GM21381 (cell line): ENCODE measurements around the gene FRAS1.
"Not testable (repeated sequence)": the region's sequence is repeated elsewhere in the genome, so short reads cannot be mapped to it uniquely, and the experiment has no call there.

Source experiments
- ATAC-seq: cut with Tn5 transposase; IDR thresholded peaks from one replicate; pipeline ENCODE4 v1.9.1; 2021; ENCODE audit warnings: mild to moderate bottlenecking, moderate library complexity; ENCODE audit not compliant: unreplicated experiment

The FRAS1 gene

DNA sequence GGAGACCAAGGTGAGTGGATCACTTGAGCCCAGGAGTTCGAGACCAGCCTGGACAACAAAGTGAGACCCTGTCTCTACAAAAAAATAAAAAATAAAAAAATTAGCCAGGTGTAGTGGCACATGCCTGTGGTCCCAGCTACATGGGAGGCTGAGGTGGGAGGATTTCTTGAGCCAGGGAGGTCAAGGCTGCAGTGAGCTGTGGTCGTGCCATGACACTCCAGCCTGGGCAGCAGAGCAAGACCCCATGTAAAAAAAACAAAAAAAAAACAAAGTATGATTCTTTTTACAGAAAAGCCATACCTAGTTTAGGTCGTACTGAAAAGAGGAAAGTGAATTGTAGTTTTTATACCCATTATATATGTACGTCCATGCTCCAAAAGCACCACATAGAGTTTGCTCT, 151.8 kb downstream of the FRAS1 start:
- ATAC-seq, result not testable (repeated sequence)

GRCh38 chr4:78210694-78211410, 153.7 kb downstream of the FRAS1 start:
- no peak for ATAC-seq

- no peak for ATAC-seq
Observed at GRCh38 chr4:78213218-78213617, 156.1 kb downstream of the FRAS1 start.

GRCh38 chr4:78214078-78214477, 157.0 kb downstream of the FRAS1 start:
- no peak for ATAC-seq

DNA sequence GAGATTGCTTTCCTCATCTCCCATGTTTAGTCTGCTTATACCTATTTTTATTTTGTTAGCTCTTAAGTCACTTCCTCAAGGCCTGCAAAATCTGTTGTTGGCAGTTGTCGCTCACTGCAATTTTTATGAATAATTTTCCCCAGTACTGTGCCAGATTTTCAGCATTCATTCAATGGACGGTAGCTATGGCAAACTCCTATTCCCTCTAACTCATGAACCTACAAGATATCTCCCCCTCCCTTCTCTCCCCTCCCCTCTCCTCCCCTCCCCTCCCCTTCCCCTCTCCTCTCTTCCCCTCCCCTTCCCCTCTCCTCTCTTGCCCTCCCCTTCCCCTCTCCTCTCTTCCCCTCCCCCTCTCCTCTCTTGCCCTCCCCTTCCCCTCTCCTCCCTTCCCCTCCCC, 160.4 kb downstream of the FRAS1 start:
- ATAC-seq, result no peak

- ATAC-seq, result no peak
Observed at GRCh38 chr4:78218260-78218659, 161.1 kb downstream of the FRAS1 start.

DNA sequence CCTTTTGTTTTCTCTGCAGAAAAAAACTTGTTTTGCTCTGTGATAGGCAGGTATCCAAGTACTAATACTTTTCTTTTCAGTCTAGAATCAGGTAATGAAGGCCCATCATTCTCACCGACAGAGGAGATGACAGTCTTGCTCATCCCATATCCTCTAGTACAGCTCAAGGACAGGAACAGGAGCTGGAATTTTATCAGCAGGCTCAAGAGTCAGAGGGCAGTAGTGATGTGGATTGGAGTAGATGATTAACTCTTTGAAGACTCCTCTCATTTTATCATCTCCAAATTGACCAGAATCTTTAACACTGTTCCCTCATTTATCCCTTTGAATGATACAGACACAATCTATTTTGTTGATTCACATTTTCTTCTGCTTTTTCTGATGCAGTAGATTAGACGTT, 162.7 kb downstream of the FRAS1 start:
- no peak for ATAC-seq

DNA sequence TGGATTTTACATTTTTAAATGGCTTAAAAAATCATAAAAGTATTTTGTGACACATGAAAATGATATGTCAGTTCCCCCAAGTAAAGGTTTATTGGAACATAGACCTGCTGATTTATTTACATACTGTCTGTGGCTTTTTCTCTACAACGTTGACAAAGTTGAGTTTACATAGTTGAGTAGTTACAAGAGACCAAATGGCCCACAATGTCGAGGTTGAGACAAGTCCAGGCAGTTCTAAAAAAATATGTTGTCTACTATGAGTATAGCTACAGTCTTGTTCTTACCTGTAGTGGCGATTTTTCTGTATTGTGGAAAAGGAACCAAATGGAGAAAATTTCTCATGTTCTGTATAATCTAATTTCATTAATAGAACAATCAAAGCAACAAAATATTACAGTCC, 163.2 kb downstream of the FRAS1 start:
- ATAC-seq, result no peak

DNA sequence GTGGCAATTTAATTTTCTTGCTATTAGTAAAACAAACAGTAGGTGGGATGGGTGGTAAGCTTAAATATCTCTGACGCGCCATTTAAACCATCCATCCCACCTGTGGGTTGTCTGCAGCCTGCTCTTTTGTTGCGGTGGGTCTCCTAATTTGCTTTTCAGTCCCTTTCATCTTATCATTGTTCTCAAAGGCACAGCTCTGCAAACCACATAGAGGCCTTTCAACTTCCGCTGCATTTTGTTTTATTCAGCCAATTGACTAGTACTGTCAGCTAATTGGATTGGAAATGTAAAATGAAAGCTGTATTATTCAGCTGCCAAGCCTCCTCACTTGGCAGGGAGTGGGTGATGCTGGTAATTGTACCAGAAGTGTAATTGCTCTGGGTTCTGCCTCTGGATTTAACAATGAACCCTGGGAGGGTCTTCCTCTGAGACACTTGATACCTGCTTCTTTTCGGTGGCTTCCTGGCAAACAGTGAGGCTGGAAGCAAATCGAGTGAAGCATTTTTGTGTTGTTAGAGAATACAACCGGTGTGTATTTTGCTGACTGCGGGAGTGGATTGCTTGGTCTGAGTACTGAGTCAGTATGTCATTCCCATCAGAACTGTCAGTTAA, 165.6 kb downstream of the FRAS1 start:
- ATAC-seq, result no peak

- ATAC-seq, result no peak
Observed at GRCh38 chr4:78225236-78225635, 168.1 kb downstream of the FRAS1 start.

GRCh38 chr4:78226279-78226678, 169.2 kb downstream of the FRAS1 start:
- no peak for ATAC-seq

DNA sequence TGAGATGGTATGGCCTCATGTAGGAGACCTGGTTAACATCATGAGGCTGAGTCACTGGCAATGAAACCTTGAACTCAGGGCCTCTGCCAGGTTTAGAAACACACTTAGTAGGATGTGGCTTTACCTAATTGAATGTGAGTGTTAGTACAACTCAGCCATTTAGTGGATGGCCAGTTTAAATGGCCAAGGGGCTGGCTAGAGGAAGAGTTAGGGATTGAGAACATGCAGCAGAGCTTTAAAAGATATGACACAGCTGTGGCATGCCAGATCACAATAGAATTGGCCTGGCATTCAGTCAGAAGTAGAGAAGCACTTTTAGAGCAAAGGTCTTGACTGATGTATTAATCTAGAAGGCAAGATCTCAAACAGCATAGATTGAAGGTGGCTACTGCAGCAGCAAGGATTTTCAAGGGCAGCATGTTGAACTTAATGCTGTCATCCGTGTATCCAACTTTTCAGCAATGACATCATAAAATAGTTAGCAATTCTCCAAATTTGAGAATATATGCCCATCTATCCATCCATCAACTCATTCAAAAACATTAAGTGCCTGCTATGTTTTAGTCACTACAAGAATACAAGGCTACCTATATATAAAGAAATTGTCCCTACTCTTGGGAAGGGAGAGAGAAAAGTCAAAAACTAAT, 170.4 kb downstream of the FRAS1 start:
- ATAC-seq, result no peak

GRCh38 chr4:78235800-78236199, 178.7 kb downstream of the FRAS1 start:
- ATAC-seq, result no peak

DNA sequence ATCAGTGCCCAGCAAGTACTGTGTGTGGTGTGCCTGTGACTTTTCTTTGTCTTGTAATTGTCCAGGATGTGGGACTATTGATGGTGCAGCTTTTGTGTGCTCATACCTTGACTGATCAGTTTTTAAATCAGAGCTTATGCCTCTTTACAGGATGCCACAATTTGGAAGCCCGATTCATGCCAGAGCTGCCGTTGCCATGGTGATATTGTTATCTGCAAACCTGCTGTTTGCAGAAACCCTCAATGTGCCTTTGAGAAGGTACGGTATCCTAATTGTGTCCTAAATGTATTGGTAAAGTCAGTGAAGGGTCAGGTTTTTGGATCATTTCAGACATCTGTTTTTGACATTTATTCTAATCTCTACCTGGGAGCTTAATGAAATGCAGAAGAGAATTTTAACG, 180.2 kb downstream of the FRAS1 start:
- no peak for ATAC-seq

GRCh38 chr4:78242071-78242470, 184.9 kb downstream of the FRAS1 start:
- no peak for ATAC-seq

- no peak for ATAC-seq
Observed at GRCh38 chr4:78244705-78245485, 187.8 kb downstream of the FRAS1 start.

DNA sequence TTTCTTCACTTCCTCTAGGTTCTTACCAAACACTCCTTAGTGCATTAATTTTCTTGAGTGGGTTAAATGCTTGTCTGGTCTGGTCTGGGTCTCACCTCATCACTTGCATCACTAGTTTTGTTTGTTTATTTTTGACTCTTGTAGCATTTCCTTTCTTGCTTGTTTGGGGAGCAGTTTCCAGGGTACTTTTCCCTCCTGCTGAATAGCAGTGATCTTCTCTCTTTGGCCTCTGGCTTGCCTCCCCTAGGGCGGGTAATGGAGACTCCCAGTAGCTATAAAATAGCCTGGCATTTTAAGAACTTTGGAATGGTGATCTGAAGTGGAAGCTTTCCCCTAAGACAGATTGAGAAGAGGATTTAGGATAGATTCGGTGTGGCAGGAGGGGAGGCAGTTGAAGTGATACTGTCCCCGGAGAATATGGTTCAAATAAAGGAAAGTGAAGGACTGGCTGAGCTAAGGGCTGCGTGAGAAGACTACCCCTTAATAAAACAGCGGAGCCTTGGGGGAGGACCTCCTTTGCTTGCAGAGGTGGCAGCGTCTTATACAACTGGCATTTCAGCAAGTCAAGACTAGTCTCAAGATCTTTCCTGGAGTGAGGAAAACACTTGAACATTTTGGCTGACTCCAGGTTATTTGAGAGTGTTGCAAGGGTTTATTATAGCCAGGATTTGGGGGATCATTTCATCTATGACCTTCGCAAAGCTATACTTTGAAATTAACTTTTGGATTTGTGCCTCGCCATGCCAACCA, 190.6 kb downstream of the FRAS1 start:
- no peak for ATAC-seq

- ATAC-seq, result no peak
Observed at GRCh38 chr4:78250500-78250899, 193.4 kb downstream of the FRAS1 start.

DNA sequence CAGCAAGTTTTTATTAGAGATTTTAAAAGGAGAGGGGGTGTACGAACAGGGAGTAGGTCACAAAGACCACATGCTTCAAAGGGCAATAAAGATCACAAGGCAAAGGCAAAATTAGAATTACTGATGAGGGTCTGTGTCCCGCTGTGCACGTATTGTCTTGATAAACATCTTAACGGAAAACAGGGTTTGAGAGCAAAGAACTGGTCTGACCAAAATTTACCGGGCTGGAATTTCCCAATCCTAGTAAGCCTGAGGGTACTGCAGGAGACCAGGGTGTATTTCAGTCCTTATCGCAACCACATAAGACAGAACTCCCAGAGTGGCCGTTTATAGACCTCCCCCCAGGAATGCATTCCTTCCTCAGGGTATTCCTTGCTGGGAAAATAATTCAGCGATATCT, 195.7 kb downstream of the FRAS1 start:
- ATAC-seq, result not testable (repeated sequence)

DNA sequence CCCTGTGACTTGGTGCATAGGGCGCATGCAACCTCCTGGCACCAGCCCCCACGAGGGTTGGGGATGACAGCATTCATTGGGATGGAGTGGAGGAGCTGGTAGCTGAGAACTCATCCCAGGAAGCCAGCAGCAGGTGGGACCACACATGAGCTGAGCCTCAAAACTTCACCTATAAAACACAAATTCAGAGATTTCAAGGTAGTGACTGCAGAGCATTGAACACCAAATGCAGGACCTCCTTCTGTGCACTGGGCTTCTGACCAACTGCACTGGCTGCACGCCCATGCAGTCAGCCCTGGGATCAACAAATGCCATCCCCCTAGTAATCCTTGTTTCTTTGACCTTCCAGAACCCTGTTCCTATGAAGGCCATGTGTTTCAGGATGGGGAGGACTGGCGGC, 197.8 kb downstream of the FRAS1 start:
- no peak for ATAC-seq

GRCh38 chr4:78265006-78265405, 207.9 kb downstream of the FRAS1 start:
- ATAC-seq, result no peak
